ENCODE data around the gene NPTXR. TPM values are rescaled to one million over a fixed set of nuclear protein-coding genes. Genes with fewer than 3 reads are reported as not detected.

NPTXR gene
- polyA plus RNA-seq, 1 experiment: 1.7 TPM

GRCh38 chr22:38853196-38853651, 9.4 kb upstream of the NPTXR start:
- Histone ChIP-seq H3K9me3 (ENCODE audit: control insufficient read depth, insufficient read depth, low read length) (no peaks in the 10 kb centered on the region), H3K27me3 (ENCODE audit: control insufficient read depth, insufficient read depth, low read length) (peaks cover 14% of the 10 kb centered on the region), H3K27ac (ENCODE audit: low read depth, low read length) (peak overlapping the region; percentile 21), H3K4me3 (ENCODE audit: low read depth, low read length) (no peak overlapping the region)
- POLR2A ChIA-PET: no interaction called here
- CTCF ChIA-PET: interaction anchor here (1.0 to 2.4 kb wide), 4 partner anchors 9 to 87 kb away, joined by 3 to 11 read pairs (median 6); no protein-coding TSS in a partner anchor
- DNase-seq (ENCODE audit: low read depth, low spot score): no peak
- TF ChIP-seq CTCF (IDR thresholded peaks at IDR 0.05; ENCODE audit: low read depth, low read length): no peak

GRCh38 chr22:38852522-38852921, 8.7 kb upstream of the NPTXR start:
- ChIA-PET CTCF (interaction anchor here (1.0 to 2.4 kb wide), 4 partner anchors 9 to 86 kb away, joined by 3 to 13 read pairs (median 7); no protein-coding TSS in a partner anchor), POLR2A (no interaction called here)
- DNase-seq (ENCODE audit: low read depth, low spot score): no peak
- Histone ChIP-seq H3K27ac (ENCODE audit: low read depth, low read length) (no peak overlapping the region), H3K27me3 (ENCODE audit: control insufficient read depth, insufficient read depth, low read length) (peaks cover 20% of the 10 kb centered on the region), H3K9me3 (ENCODE audit: control insufficient read depth, insufficient read depth, low read length) (no peaks in the 10 kb centered on the region), H3K4me3 (ENCODE audit: low read depth, low read length) (no peak overlapping the region)
- TF ChIP-seq CTCF (IDR thresholded peaks at IDR 0.05; ENCODE audit: low read depth, low read length): no peak

GRCh38 chr22:38850941-38851849, 7.4 kb upstream of the NPTXR start:
- peak overlapping the region; percentile 11 for H3K27ac ChIP-seq (ENCODE audit: low read depth, low read length)
- peak; percentile 20 for DNase-seq (ENCODE audit: low read depth, low spot score)
- H3K9me3 ChIP-seq (ENCODE audit: control insufficient read depth, insufficient read depth, low read length): no peaks in the 10 kb centered on the region
- H3K4me3 ChIP-seq (ENCODE audit: low read depth, low read length): no peak overlapping the region
- H3K27me3 ChIP-seq (ENCODE audit: control insufficient read depth, insufficient read depth, low read length): peaks cover 15% of the 10 kb centered on the region
- TF ChIP-seq CTCF (IDR thresholded peaks at IDR 0.05; ENCODE audit: low read depth, low read length): no peak
- ChIA-PET POLR2A (interaction anchor here (0.8 kb wide), 1 partner anchor 8 kb away, joined by 4 read pairs; no protein-coding TSS in a partner anchor), CTCF (interaction anchor here (1.3 to 2.4 kb wide), 2 partner anchors 19 to 82 kb away, joined by 6 to 13 read pairs; no protein-coding TSS in a partner anchor)

DNA sequence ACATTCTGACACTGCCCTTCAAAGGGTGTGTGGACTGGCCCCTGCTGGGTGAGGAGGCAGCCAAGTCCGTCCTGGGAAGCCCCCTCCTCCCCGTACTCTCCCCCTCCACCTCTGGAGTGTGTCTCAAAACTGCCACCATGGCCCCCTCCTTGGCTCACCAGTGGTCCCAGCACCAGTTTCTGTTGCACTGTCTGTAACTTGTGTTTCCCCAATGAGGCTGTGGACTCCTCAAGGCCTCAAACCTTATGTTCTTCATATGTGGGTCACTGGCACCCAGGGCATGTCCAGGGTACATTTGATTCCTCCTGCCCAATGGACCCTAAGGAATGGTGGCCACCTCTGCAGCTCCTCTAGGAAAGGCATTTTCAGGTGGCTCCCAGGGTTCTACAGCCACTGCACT, 6.6 kb upstream of the NPTXR start:
- ChIA-PET POLR2A (no interaction called here), CTCF (interaction anchor here (2.4 kb wide), 1 partner anchor 19 kb away, joined by 13 read pairs; no protein-coding TSS in a partner anchor)
- TF ChIP-seq CTCF (IDR thresholded peaks at IDR 0.05; ENCODE audit: low read depth, low read length): no peak
- H3K27me3 ChIP-seq (ENCODE audit: control insufficient read depth, insufficient read depth, low read length): peaks cover 15% of the 10 kb centered on the region
- no peak overlapping the region for H3K4me3 ChIP-seq (ENCODE audit: low read depth, low read length)
- peak overlapping the region; percentile 11 for H3K27ac ChIP-seq (ENCODE audit: low read depth, low read length)
- H3K9me3 ChIP-seq (ENCODE audit: control insufficient read depth, insufficient read depth, low read length): no peaks in the 10 kb centered on the region
- no peak for DNase-seq (ENCODE audit: low read depth, low spot score)

DNA sequence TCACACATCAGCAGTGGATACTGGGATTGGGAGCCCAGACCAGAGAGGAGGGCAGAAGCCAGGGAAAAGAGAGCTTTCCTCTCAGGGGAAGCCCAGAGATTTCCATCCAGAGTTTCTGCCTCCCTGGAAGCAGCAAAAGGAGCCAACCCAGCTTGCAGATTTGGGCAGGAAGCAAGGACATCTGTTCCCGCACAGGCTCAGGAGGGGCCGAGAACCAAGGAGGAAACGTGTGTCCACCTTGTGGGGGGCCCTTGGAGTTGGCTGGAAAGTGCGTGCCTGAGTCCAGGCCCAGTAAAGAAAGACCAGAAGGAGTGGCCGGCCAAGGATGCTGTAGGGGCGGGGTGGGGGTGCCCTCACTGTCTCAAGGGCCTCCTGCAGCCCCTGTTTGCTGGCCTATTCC, 6.0 kb upstream of the NPTXR start:
- ChIA-PET CTCF (interaction anchor here (1.1 kb wide), 1 partner anchor 20 kb away, joined by 3 read pairs; no protein-coding TSS in a partner anchor), POLR2A (no interaction called here)
- Histone ChIP-seq H3K27me3 (ENCODE audit: control insufficient read depth, insufficient read depth, low read length) (peaks cover 15% of the 10 kb centered on the region), H3K27ac (ENCODE audit: low read depth, low read length) (no peak overlapping the region), H3K4me3 (ENCODE audit: low read depth, low read length) (no peak overlapping the region), H3K9me3 (ENCODE audit: control insufficient read depth, insufficient read depth, low read length) (no peaks in the 10 kb centered on the region)
- no peak for TF ChIP-seq CTCF (IDR thresholded peaks at IDR 0.05; ENCODE audit: low read depth, low read length)
- no peak for DNase-seq (ENCODE audit: low read depth, low spot score)
